Mammary epithelial cell (primary cell): ENCODE measurements around the gene BNC2.

ENCODE experiments used
- EZH2 ChIP-seq: IDR thresholded peaks from 2 replicates; pipeline ENCODE4 v1.6.1; 2012; ENCODE audit warnings: low read length, inconsistent platforms, borderline replicate concordance
- TF ChIP-seq, protein P1 (sequence below), 2 donors: IDR thresholded peaks in 1 of 2; conservative IDR thresholded peaks in 1 of 2; 2 replicates each; pipeline ENCODE4 v1.5.1; 2011 to 2012; ENCODE audit warnings: inconsistent platforms in 2 of 2, low read length in 2 of 2, mild to moderate bottlenecking in 2 of 2, control low read depth in 1 of 2, low read depth in 1 of 2; ENCODE audit not compliant: insufficient read depth in 1 of 2; ENCODE audit errors: extremely low read depth in 1 of 2

DNA sequence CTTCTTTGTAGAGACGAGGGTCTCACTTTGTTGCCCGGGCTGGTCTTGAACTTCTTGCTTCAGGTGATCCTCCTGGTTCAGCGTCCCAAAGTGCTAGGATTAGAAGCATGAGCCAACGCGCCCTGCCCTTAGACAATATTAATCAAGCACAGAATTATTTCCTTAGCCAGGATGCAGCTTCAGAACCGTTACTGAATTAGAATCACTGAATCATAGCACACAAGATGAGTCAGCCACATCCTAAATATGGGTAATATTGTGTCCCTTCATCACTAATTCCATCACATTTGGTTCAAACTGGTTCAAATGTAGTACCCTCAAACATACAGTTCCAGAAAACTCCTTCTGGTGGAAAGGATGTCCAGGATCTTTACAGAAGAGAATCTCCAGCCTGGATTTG is 82.7 kb downstream of the BNC2 start:
- TF ChIP-seq, protein P1, sequence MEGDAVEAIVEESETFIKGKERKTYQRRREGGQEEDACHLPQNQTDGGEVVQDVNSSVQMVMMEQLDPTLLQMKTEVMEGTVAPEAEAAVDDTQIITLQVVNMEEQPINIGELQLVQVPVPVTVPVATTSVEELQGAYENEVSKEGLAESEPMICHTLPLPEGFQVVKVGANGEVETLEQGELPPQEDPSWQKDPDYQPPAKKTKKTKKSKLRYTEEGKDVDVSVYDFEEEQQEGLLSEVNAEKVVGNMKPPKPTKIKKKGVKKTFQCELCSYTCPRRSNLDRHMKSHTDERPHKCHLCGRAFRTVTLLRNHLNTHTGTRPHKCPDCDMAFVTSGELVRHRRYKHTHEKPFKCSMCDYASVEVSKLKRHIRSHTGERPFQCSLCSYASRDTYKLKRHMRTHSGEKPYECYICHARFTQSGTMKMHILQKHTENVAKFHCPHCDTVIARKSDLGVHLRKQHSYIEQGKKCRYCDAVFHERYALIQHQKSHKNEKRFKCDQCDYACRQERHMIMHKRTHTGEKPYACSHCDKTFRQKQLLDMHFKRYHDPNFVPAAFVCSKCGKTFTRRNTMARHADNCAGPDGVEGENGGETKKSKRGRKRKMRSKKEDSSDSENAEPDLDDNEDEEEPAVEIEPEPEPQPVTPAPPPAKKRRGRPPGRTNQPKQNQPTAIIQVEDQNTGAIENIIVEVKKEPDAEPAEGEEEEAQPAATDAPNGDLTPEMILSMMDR (conservative IDR thresholded peaks at IDR 0.05 in 1 of 2, IDR thresholded peaks at IDR 0.05 in 1 of 2; ENCODE audit: extremely low read depth in 1 of 2, insufficient read depth in 1 of 2, low read depth in 1 of 2, low read length in 2 of 2), result no peak
- no peak for TF ChIP-seq EZH2
